Measurements from ENCODE around the gene THSD7B. TPM values are rescaled to one million over a fixed set of nuclear protein-coding genes. Genes with fewer than 3 reads are reported as not detected.

The THSD7B gene
- total RNA-seq, 1 donor from 2014 or later = 0.19 TPM

DNA sequence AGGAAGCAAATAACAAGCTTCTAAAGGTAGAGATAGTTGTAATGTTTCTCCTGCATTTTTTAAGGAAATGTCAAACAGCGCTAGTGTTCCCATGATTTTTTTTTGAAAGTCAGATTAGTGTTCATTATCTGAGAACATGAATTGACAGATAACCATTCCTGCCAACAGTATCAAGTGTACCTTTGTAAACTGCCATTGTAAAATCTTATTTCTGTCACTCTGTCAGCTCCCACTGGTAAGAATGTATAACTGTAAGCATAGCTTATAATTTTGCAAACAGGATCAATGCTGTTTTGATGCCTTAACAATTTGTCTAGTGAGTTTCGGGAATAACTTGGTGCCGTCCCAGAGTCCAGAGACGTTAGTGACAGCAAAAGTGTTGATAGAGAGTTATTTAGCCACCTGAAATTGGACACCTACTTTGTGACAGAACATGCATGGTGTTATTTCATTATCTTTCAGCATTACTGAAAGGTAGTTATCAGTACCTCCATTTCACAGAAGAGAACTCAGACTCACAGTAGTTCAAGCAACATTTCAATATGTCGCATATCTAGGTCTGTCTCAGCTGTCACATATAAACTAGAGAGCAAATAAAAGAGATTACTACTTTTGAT lies 221.4 kb downstream of the THSD7B start:
- no peak for DNase-seq (ENCODE audit: low read depth, low spot score)

DNA sequence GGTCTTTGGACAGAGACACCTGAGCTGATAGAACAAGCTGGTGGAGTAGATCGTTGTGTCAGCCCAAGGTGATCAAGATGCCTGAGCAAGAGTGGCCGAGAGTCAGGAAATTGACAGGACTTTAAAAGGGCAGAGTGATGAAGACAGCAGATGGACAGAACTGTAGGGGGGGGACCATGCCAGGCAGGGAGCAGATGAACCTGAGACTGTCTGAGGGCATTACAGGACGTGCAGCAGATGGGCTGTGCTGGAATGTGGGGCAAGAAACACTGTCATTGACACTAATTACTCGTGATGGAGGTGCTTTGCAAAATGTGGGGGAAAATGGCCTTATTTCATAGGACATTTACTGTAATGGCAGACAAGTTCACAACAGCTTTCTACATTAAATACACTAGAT lies 225.0 kb downstream of the THSD7B start:
- DNase-seq (ENCODE audit: low read depth, low spot score) = no peak
- Mint-ChIP-seq H3K27me3 (ENCODE audit: low read depth) (peaks cover 30% of the 10 kb centered on the region), H3K4me1 (no peaks in the 10 kb centered on the region), H3K36me3 (ENCODE audit: low read depth) (no peaks in the 10 kb centered on the region), H3K9me3 (no peaks in the 10 kb centered on the region), H3K27ac (ENCODE audit: unreplicated experiment) (no peak overlapping the region), H3K4me3 (no peak overlapping the region)
- TF ChIP-seq, protein P1, sequence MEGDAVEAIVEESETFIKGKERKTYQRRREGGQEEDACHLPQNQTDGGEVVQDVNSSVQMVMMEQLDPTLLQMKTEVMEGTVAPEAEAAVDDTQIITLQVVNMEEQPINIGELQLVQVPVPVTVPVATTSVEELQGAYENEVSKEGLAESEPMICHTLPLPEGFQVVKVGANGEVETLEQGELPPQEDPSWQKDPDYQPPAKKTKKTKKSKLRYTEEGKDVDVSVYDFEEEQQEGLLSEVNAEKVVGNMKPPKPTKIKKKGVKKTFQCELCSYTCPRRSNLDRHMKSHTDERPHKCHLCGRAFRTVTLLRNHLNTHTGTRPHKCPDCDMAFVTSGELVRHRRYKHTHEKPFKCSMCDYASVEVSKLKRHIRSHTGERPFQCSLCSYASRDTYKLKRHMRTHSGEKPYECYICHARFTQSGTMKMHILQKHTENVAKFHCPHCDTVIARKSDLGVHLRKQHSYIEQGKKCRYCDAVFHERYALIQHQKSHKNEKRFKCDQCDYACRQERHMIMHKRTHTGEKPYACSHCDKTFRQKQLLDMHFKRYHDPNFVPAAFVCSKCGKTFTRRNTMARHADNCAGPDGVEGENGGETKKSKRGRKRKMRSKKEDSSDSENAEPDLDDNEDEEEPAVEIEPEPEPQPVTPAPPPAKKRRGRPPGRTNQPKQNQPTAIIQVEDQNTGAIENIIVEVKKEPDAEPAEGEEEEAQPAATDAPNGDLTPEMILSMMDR (conservative IDR thresholded peaks at IDR 0.05) = no peak

More for the DNA sequence above, 221.4 kb downstream of the THSD7B start:
- no peak overlapping the region for H3K4me3 Mint-ChIP-seq
- H3K36me3 Mint-ChIP-seq (ENCODE audit: low read depth) = no peaks in the 10 kb centered on the region
- no peaks in the 10 kb centered on the region for H3K9me3 Mint-ChIP-seq
- TF ChIP-seq, protein P1 (conservative IDR thresholded peaks at IDR 0.05) = no peak
- H3K4me1 Mint-ChIP-seq = no peaks in the 10 kb centered on the region
- H3K27ac Mint-ChIP-seq (ENCODE audit: unreplicated experiment) = no peak overlapping the region
- peaks cover 17% of the 10 kb centered on the region for H3K27me3 Mint-ChIP-seq (ENCODE audit: low read depth)

DNA sequence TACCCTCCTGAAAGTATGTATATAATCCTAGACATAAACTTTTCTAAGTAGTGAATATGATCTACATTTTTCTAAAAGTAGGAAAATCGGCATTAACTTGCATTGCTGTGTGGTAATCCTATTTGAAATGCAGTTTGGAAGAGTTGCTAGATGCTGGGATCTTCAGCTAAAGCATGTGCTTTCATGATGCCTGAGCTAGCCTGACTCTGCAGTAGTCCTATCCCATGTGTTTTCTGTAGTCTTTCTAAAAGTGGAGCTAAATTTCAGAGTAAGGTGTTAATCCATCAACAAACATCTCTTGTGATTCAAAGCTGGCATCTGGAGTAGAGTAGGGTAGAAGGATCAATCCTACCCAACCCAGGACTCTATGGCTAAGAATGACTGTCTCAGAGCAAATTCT lies 229.4 kb downstream of the THSD7B start:
- no peaks in the 10 kb centered on the region for H3K36me3 Mint-ChIP-seq (ENCODE audit: low read depth)
- peaks cover 21% of the 10 kb centered on the region for H3K27me3 Mint-ChIP-seq (ENCODE audit: low read depth)
- TF ChIP-seq, protein P1 (conservative IDR thresholded peaks at IDR 0.05) = no peak
- H3K9me3 Mint-ChIP-seq = no peaks in the 10 kb centered on the region
- no peaks in the 10 kb centered on the region for H3K4me1 Mint-ChIP-seq
- no peak overlapping the region for H3K4me3 Mint-ChIP-seq
- no peak overlapping the region for H3K27ac Mint-ChIP-seq (ENCODE audit: unreplicated experiment)
- no peak for DNase-seq (ENCODE audit: low read depth, low spot score)

DNA sequence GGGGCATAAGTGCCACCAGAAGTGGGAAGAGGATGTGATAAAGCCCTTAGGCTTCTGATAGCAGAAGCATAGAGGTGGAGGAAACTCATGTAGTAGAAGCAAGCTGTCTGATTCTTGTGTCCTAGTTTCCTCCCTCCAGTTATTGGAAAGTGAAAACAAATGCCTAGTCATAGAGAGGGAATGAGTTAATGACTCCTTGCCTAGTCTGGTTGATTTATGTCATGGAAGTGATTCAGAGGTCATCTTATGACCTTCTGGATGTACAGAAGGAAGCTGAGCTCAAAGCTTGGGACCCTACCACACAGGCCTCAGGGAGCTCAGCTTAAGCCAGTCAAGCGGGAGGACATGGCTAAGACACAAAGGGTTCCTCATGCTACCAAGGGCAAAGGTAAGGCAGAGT lies 232.2 kb downstream of the THSD7B start:
- Mint-ChIP-seq H3K4me3 (no peak overlapping the region), H3K27ac (ENCODE audit: unreplicated experiment) (no peak overlapping the region), H3K27me3 (ENCODE audit: low read depth) (peaks cover 8% of the 10 kb centered on the region), H3K4me1 (no peaks in the 10 kb centered on the region), H3K36me3 (ENCODE audit: low read depth) (no peaks in the 10 kb centered on the region), H3K9me3 (no peaks in the 10 kb centered on the region)
- no peak for DNase-seq (ENCODE audit: low read depth, low spot score)
- TF ChIP-seq, protein P1 (conservative IDR thresholded peaks at IDR 0.05) = no peak

DNA sequence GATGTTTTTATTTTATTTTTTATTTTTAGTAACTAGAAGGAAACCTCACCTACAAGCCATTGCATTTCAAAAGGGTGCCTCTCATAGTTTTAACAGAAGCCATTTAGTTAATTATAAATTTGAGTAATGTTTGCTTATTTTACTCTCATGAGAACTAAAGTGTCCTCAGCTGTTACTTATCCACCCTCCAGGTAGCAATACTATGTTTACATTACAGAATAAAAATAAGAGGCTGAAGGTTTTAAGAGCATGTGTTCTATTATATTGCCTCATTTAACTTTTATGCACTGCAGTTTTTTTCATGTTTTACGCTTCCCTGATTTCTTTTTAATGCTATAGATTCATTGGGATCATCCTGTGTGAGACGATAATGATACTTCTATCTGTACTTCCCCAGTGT lies 235.5 kb downstream of the THSD7B start:
- Mint-ChIP-seq H3K36me3 (ENCODE audit: low read depth) (no peaks in the 10 kb centered on the region), H3K27me3 (ENCODE audit: low read depth) (peaks cover 2% of the 10 kb centered on the region), H3K9me3 (no peaks in the 10 kb centered on the region), H3K4me1 (no peaks in the 10 kb centered on the region), H3K4me3 (no peak overlapping the region), H3K27ac (ENCODE audit: unreplicated experiment) (no peak overlapping the region)
- TF ChIP-seq, protein P1 (conservative IDR thresholded peaks at IDR 0.05) = no peak
- no peak for DNase-seq (ENCODE audit: low read depth, low spot score)

Measured in neural crest cell (in vitro differentiated cells).